ENCODE data around the gene THG1L. TPM values are rescaled to one million over a fixed set of nuclear protein-coding genes. Genes with fewer than 3 reads are reported as not detected.
A peak's percentile ranks its signal among the peaks of the same experiment; 100 is the strongest.

The THG1L gene
- total and polyA plus RNA-seq, 2 of the 13 experiments (the other 11 are each of a cell fraction or from before 2014, with no cell fraction given): 16.6 to 17.2 TPM

GRCh38 chr5:157744051-157745011 lies 13.1 kb downstream of the THG1L start:
- in situ Hi-C loops (cut with HindIII; ENCODE audit: extremely low pct_ligation_motif_present, low pct_unique_long_range_greater_than_20kb) (loop anchor here (5.0 to 25.0 kb wide), 2 partner anchors 72 to 407 kb away; partner anchors contain the start of gene C5orf52), intact Hi-C loops (cut with micrococcal nuclease; ENCODE audit: unreplicated experiment) (no loop called here)
- Histone ChIP-seq H3K27ac (ENCODE audit: extremely low read length, insufficient read depth, low read length) (peak overlapping the region; percentile 28), H3K4me1 (ENCODE audit: insufficient read depth, low read length) (peaks cover 20% of the 10 kb centered on the region), H3K4me2 (ENCODE audit: low read depth, low read length) (peak overlapping the region; percentile 94), H4K20me1 (ENCODE audit: insufficient read depth, low read length) (no peaks in the 10 kb centered on the region), H3K9me3 (ENCODE audit: low read length) (no peaks in the 10 kb centered on the region), H3K9ac (ENCODE audit: insufficient read depth, low read depth, low read length) (peak overlapping the region; percentile 75), H3K79me2 (ENCODE audit: insufficient read depth, low read length) (peaks cover 7% of the 10 kb centered on the region), H3K4me3 (replicated peaks in 1 of 3; ENCODE audit: insufficient read depth in 1 of 3, low read depth in 2 of 3, low read length in 3 of 3) (peak overlapping the region; percentile 74 to 88 (median 84)), H3K36me3 (replicated peaks in 1 of 2; ENCODE audit: control insufficient read depth in 1 of 2, insufficient read depth in 2 of 2, low read length in 2 of 2) (peaks cover 0 to 2% of the 10 kb centered on the region in 2 experiments; a peak in 1 of 5 replicates), H2AFZ (ENCODE audit: low read length) (peak overlapping the region; percentile 91), H3K27me3 (ENCODE audit: control insufficient read depth in 1 of 2, insufficient read depth in 2 of 2, low read length in 2 of 2) (no peaks in the 10 kb centered on the region; a peak in 1 of 5 replicates)
- ATAC-seq: peak; percentile 19
- WGBS (ENCODE audit: low lambda C conversion rate): 14% methylated on average over 35 of the region's 56 CpGs
- DNase-seq (ENCODE audit: low spot score): no peak
- no peak for FAIRE-seq
- POLR2A ChIA-PET: interaction anchor here (2.0 kb wide), 1 partner anchor 13 kb away, joined by 13 read pairs; the partner anchor contains the start of gene THG1L
- CTCF ChIA-PET (ENCODE audit: low intra/inter-chr PET ratio, low total read pairs): interaction anchor here (1.1 to 2.7 kb wide), 4 partner anchors 14 to 490 kb away, joined by 3 to 54 read pairs (median 7); no protein-coding TSS in a partner anchor
- no TSS peak for BruUV-seq (replicated peaks)
- TF ChIP-seq TAF15 (IDR thresholded peaks at IDR 0.05; ENCODE audit: low read depth, low read length, poor library complexity, severe bottlenecking) (peak; percentile 11), ZNF724P (CRISPR knock-in tag; IDR thresholded peaks at IDR 0.05; ENCODE audit: borderline replicate concordance) (no peak), ZFX (CRISPR knock-in tag; IDR thresholded peaks at IDR 0.05; ENCODE audit: low read depth) (peak; percentile 12; the same call in 1 of the 2 replicates), ZNF501 (CRISPR knock-in tag; IDR thresholded peaks at IDR 0.05) (no peak), KMT2B (CRISPR knock-in tag; IDR thresholded peaks at IDR 0.05) (no peak), ZC3H13 (CRISPR knock-in tag; IDR thresholded peaks at IDR 0.05) (0 out of 2 replicates have a peak, but pooled peaks have one; percentile 42), ONECUT2 (CRISPR knock-in tag; IDR thresholded peaks at IDR 0.05) (no peak), ZNF790 (CRISPR knock-in tag; IDR thresholded peaks at IDR 0.05; ENCODE audit: borderline replicate concordance) (peak; percentile 69; the same call in 1 of the 2 replicates), KDM5B (CRISPR knock-in tag; IDR thresholded peaks at IDR 0.05; ENCODE audit: borderline replicate concordance) (0 out of 2 replicates have a peak, but pooled peaks have one; percentile 3), ZNF607 (CRISPR knock-in tag; IDR thresholded peaks at IDR 0.05; ENCODE audit: borderline replicate concordance) (no peak), ZNF704 (CRISPR knock-in tag; IDR thresholded peaks at IDR 0.05; ENCODE audit: borderline replicate concordance) (no peak), HNF1A (IDR thresholded peaks at IDR 0.05; ENCODE audit: low read depth) (no peak), HNF1A (CRISPR knock-in tag; IDR thresholded peaks at IDR 0.05; ENCODE audit: borderline replicate concordance) (no peak), ZNF18 (CRISPR knock-in tag; IDR thresholded peaks at IDR 0.05; ENCODE audit: insufficient replicate concordance) (peak; percentile 28), KLF12 (CRISPR knock-in tag; IDR thresholded peaks at IDR 0.05; ENCODE audit: borderline replicate concordance) (0 out of 2 replicates have a peak, but pooled peaks have one; percentile 8)

Data from HepG2 (cell line).